WTC11 (cell line): ENCODE results near the gene PFKP. TPM values are rescaled to one million over a fixed set of nuclear protein-coding genes. Genes with fewer than 3 reads are reported as not detected.

Source experiments
- ATAC-seq: fragments of 200-7000 bp; cut with Tn5 transposase; 2 replicates; pipeline ENCODE4 v1.10.0; 2021; ENCODE audit warnings: mild to moderate bottlenecking, moderate library complexity
- CTCF ChIA-PET: fragments of 300-600 bp; sonication (Branson Sonifier 250); formaldehyde crosslinking; loops from one replicate; lab custom pipeline; 2021; ENCODE audit warnings: antibody characterized with exemption; lab: Charles Lee
- POLR2A ChIA-PET: fragments of 350-600 bp; sonication (Branson Sonifier 250); formaldehyde crosslinking; loops from one replicate; lab custom pipeline; 2021; ENCODE audit warnings: antibody characterized with exemption; lab: Charles Lee
- DNase-seq: peaks from one replicate; pipeline ENCODE4 v3.0.0; 2021; ENCODE audit warnings: low spot score
- H3K27ac Mint-ChIP-seq: 2 replicates; pipeline ENCODE4 v1.8.0; 2021; ENCODE audit warnings: mixed read lengths
- H3K27me3 Mint-ChIP-seq: 2 replicates; pipeline ENCODE4 v1.8.0; 2021; ENCODE audit warnings: low read depth, mild to moderate bottlenecking, moderate library complexity, mixed read lengths
- H3K36me3 Mint-ChIP-seq: 2 replicates; pipeline ENCODE4 v1.8.0; 2021; ENCODE audit warnings: mixed read lengths
- H3K4me1 Mint-ChIP-seq: 2 replicates; pipeline ENCODE4 v1.8.0; 2022; ENCODE audit warnings: mixed read lengths
- H3K4me3 Mint-ChIP-seq: 2 replicates; pipeline ENCODE4 v1.8.0; 2021; ENCODE audit warnings: mild to moderate bottlenecking, moderate library complexity, mixed read lengths
- H3K9me3 Mint-ChIP-seq: 2 replicates; pipeline ENCODE4 v1.8.0; 2021; ENCODE audit warnings: mixed read lengths
- ATF2 ChIP-seq: sonication (generic); formaldehyde crosslinking; IDR thresholded peaks from 2 replicates; pipeline ENCODE4 v1.8.1; 2022; ENCODE audit warnings: low read depth, missing genetic modification reagents, borderline replicate concordance
- ATF3 ChIP-seq: sonication (generic); formaldehyde crosslinking; conservative IDR thresholded peaks from 2 replicates; pipeline ENCODE4 v1.8.1; 2022; ENCODE audit warnings: mild to moderate bottlenecking, missing genetic modification reagents
- CBFB ChIP-seq: sonication (generic); formaldehyde crosslinking; IDR thresholded peaks from 2 replicates; pipeline ENCODE4 v1.8.1; 2022; ENCODE audit warnings: mild to moderate bottlenecking, low read depth, missing genetic modification reagents
- E2F1 ChIP-seq: sonication (generic); formaldehyde crosslinking; IDR thresholded peaks from 2 replicates; pipeline ENCODE4 v1.8.0; 2022; ENCODE audit warnings: mild to moderate bottlenecking, missing genetic modification reagents
- FOXJ3 ChIP-seq: sonication (generic); formaldehyde crosslinking; IDR thresholded peaks from 2 replicates; pipeline ENCODE4 v1.9.0; 2021; ENCODE audit warnings: missing genetic modification reagents, mild to moderate bottlenecking, borderline replicate concordance
- GRHL2 ChIP-seq: fragments of 250-450 bp; sonication (Bioruptor Pico); IDR thresholded peaks from 2 replicates; pipeline ENCODE4 v1.8.0; 2022; ENCODE audit warnings: mild to moderate bottlenecking, moderate library complexity; ENCODE audit not compliant: insufficient replicate concordance, severe bottlenecking
- GTF2I ChIP-seq: fragments of 250-450 bp; sonication (Bioruptor Pico); conservative IDR thresholded peaks from 2 replicates; pipeline ENCODE4 v1.4.0; 2021; ENCODE audit warnings: mild to moderate bottlenecking
- IRF1 ChIP-seq: sonication (generic); formaldehyde crosslinking; IDR thresholded peaks from 2 replicates; pipeline ENCODE4 v1.8.0; 2023; ENCODE audit warnings: missing genetic modification reagents
- MLX ChIP-seq: sonication (generic); formaldehyde crosslinking; IDR thresholded peaks from 2 replicates; pipeline ENCODE4 v1.8.1; 2023; ENCODE audit warnings: mild to moderate bottlenecking, missing genetic modification reagents, moderate library complexity
- NFYB ChIP-seq: sonication (generic); formaldehyde crosslinking; conservative IDR thresholded peaks from 2 replicates; pipeline ENCODE4 v1.8.0; 2022; ENCODE audit warnings: low read depth, missing genetic modification reagents
- NR2C2 ChIP-seq: sonication (generic); formaldehyde crosslinking; IDR thresholded peaks from 2 replicates; pipeline ENCODE4 v1.8.0; 2022; ENCODE audit warnings: mild to moderate bottlenecking, missing genetic modification reagents
- NR3C1 ChIP-seq: sonication (generic); formaldehyde crosslinking; conservative IDR thresholded peaks from 2 replicates; pipeline ENCODE4 v1.8.1; 2023; ENCODE audit warnings: low read depth, mild to moderate bottlenecking, missing genetic modification reagents
- RORB ChIP-seq: fragments of 250-450 bp; sonication (Bioruptor Pico); IDR thresholded peaks from 2 replicates; pipeline ENCODE4 v1.9.0; 2021; ENCODE audit warnings: mild to moderate bottlenecking
- STAT6 ChIP-seq: sonication (generic); formaldehyde crosslinking; conservative IDR thresholded peaks from 2 replicates; pipeline ENCODE4 v1.8.1; 2023; ENCODE audit warnings: mild to moderate bottlenecking, low read depth, missing genetic modification reagents, moderate library complexity
- TEAD1 ChIP-seq: sonication (generic); formaldehyde crosslinking; IDR thresholded peaks from 2 replicates; pipeline ENCODE4 v1.8.0; 2022; ENCODE audit warnings: mild to moderate bottlenecking, missing genetic modification reagents
- ZBTB21 ChIP-seq: sonication (generic); formaldehyde crosslinking; IDR thresholded peaks from 2 replicates; pipeline ENCODE4 v1.8.1; 2023; ENCODE audit warnings: mild to moderate bottlenecking, missing genetic modification reagents, borderline replicate concordance
- ZNF281 ChIP-seq: sonication (generic); formaldehyde crosslinking; IDR thresholded peaks from 2 replicates; pipeline ENCODE4 v1.8.0; 2023; ENCODE audit warnings: mild to moderate bottlenecking, missing genetic modification reagents
- ZNF396 ChIP-seq: fragments of 250-450 bp; sonication (Bioruptor Pico); IDR thresholded peaks from 2 replicates; pipeline ENCODE4 v1.8.0; 2021; ENCODE audit warnings: mild to moderate bottlenecking, moderate library complexity, borderline replicate concordance
- ZNF512 ChIP-seq: sonication (generic); formaldehyde crosslinking; IDR thresholded peaks from 2 replicates; pipeline ENCODE4 v1.8.1; 2022; ENCODE audit warnings: missing genetic modification reagents, borderline replicate concordance
- total RNA-seq: library from RNA; stranded (reverse); gene quantifications from 3 replicates; pipeline ENCODE4 v1.2.3, GENCODE V29; 2021

PFKP gene
- total RNA-seq, 1 experiment from 2014 or later = 127 TPM

GRCh38 chr10:3143366-3143765, 76.0 kb downstream of the PFKP start (continued):
- no peak for TF ChIP-seq ZNF512 (CRISPR knock-in tag)
- no peak for TF ChIP-seq STAT6 (CRISPR knock-in tag)
- TF ChIP-seq E2F1 = no peak
- TF ChIP-seq GRHL2 (CRISPR knock-in tag) = no peak
- no peak for TF ChIP-seq NFYB (CRISPR knock-in tag)
- TF ChIP-seq FOXJ3 (CRISPR knock-in tag) = no peak
- TF ChIP-seq IRF1 = no peak
- no peak for TF ChIP-seq RORB (CRISPR knock-in tag)
- no peak for TF ChIP-seq ZBTB21 (CRISPR knock-in tag)
- TF ChIP-seq GTF2I (CRISPR knock-in tag) = no peak
- no peak for TF ChIP-seq ZNF396 (CRISPR knock-in tag)
- TF ChIP-seq ATF2 (CRISPR knock-in tag) = no peak

- no peaks in the 10 kb centered on the region for H3K27me3 Mint-ChIP-seq
- no peaks in the 10 kb centered on the region for H3K9me3 Mint-ChIP-seq
- ATAC-seq (no peak), DNase-seq (no peak)
- POLR2A ChIA-PET = no interaction called here
- no peak overlapping the region for H3K4me3 Mint-ChIP-seq
- no peaks in the 10 kb centered on the region for H3K4me1 Mint-ChIP-seq
- peaks cover 58% of the 10 kb centered on the region for H3K36me3 Mint-ChIP-seq
- CTCF ChIA-PET = interaction anchor here (1.1 kb wide), 1 partner anchor 24 kb away, joined by 3 read pairs; no protein-coding TSS in a partner anchor
- H3K27ac Mint-ChIP-seq = no peak overlapping the region
- TF ChIP-seq CBFB (CRISPR knock-in tag) (no peak), MLX (CRISPR knock-in tag) (no peak), ZNF281 (CRISPR knock-in tag) (no peak), ATF3 (no peak), E2F1 (no peak), NR3C1 (no peak), TEAD1 (CRISPR knock-in tag) (no peak), NR2C2 (CRISPR knock-in tag) (no peak), ATF2 (CRISPR knock-in tag) (no peak)
Observed at GRCh38 chr10:3143791-3144434, 76.6 kb downstream of the PFKP start.
